ENCODE data around the gene NTSR2. TPM values are rescaled to one million over a fixed set of nuclear protein-coding genes. Genes with fewer than 3 reads are reported as not detected.

The NTSR2 gene
- total and polyA plus RNA-seq, 2 experiments from 2014 or later: 0.10 TPM; not detected in 1

GRCh38 chr2:11705063-11705462 lies 35.1 kb upstream of the NTSR2 start:
- DNase-seq (ENCODE audit: low spot score) (no peak), ATAC-seq (no peak)
- TF ChIP-seq ZNF114 (CRISPR knock-in tag; IDR thresholded peaks at IDR 0.05): no peak
- no peak for TF ChIP-seq POLR2AphosphoS5 (IDR thresholded peaks at IDR 0.05; ENCODE audit: low read depth)
- no peak for TF ChIP-seq EZH2phosphoT487 (IDR thresholded peaks at IDR 0.05; ENCODE audit: unreplicated experiment)
- TF ChIP-seq NANOG (IDR thresholded peaks at IDR 0.05; ENCODE audit: borderline replicate concordance): no peak
- TF ChIP-seq ZNF462 (CRISPR knock-in tag; IDR thresholded peaks at IDR 0.05): no peak
- no peak for TF ChIP-seq ZNF331 (CRISPR knock-in tag; IDR thresholded peaks at IDR 0.05; ENCODE audit: low read depth)
- no peak for TF ChIP-seq REST (IDR thresholded peaks at IDR 0.05; ENCODE audit: unreplicated experiment)
- Histone ChIP-seq H2AFZ (no peak overlapping the region), H3K4me1 (ENCODE audit: insufficient read depth) (no peaks in the 10 kb centered on the region), H3K9me2 (ENCODE audit: insufficient read depth) (0 out of 2 replicates have a peak, but pooled peaks cover 4% of the 10 kb centered on the region), H3K36me3 (ENCODE audit: insufficient read depth) (no peaks in the 10 kb centered on the region), H3K4me3 (no peak overlapping the region), H3K27me3 (ENCODE audit: insufficient read depth) (no peaks in the 10 kb centered on the region), H4K20me1 (replicated peaks; ENCODE audit: insufficient read depth) (no peaks in the 10 kb centered on the region), H3K79me2 (replicated peaks; ENCODE audit: insufficient read depth) (no peaks in the 10 kb centered on the region), H3K27ac (ENCODE audit: low read depth) (no peak overlapping the region), H3K4me2 (no peak overlapping the region), H3F3A (replicated peaks; ENCODE audit: low read depth) (no peaks in the 10 kb centered on the region)
- H3K36me3 Mint-ChIP-seq (ENCODE audit: low read depth): peaks cover 4% of the 10 kb centered on the region; the same call in 1 of the 3 replicates
- no peak overlapping the region for H3K4me3 Mint-ChIP-seq
- H3K9me3 Mint-ChIP-seq: peaks cover 5% of the 10 kb centered on the region
- no peaks in the 10 kb centered on the region; the same call in 2 of the 3 replicates for H3K4me1 Mint-ChIP-seq
- H3K27ac Mint-ChIP-seq: no peak overlapping the region
- peaks cover 2% of the 10 kb centered on the region for H3K27me3 Mint-ChIP-seq (ENCODE audit: insufficient read depth, low read depth, poor library complexity)
